SK-N-MC (cell line): ENCODE measurements around the gene ATF3.

Experiments used
- DNase-seq: peaks from one replicate; pipeline ENCODE4 v3.0.0-alpha.2; 2011; ENCODE audit warnings: low read depth, low spot score
- H3K27ac ChIP-seq: fragments of 200-600 bp; sonication (generic); 2 replicates; pipeline ENCODE4 v1.5.1; 2016; ENCODE audit warnings: mixed run types
- H3K36me3 ChIP-seq: fragments of 200-600 bp; sonication (generic); 2 replicates; pipeline ENCODE4 v1.6.1; 2017; ENCODE audit warnings: antibody characterized with exemption, low read length, mixed read lengths; ENCODE audit not compliant: insufficient read depth
- H3K4me3 ChIP-seq: fragments of 200-600 bp; sonication (generic); 2 replicates; pipeline ENCODE4 v1.5.1; 2016
- H3K9ac ChIP-seq: fragments of 200-600 bp; sonication (generic); 2 replicates; pipeline ENCODE4 v1.8.0; 2017; ENCODE audit warnings: mixed run types, mixed read lengths; ENCODE audit not compliant: insufficient read length
- H3K9me3 ChIP-seq: fragments of 200-600 bp; sonication (generic); 2 replicates; pipeline ENCODE4 v1.6.1; 2017; ENCODE audit warnings: low read depth, mild to moderate bottlenecking, antibody characterized with exemption, low read length, moderate library complexity, mixed read lengths
- EZH2 ChIP-seq: fragments of 200-600 bp; sonication (generic); IDR thresholded peaks from one replicate; pipeline ENCODE4 v1.6.1; 2017; ENCODE audit warnings: antibody characterized with exemption
- FOXP2 ChIP-seq: optimal IDR thresholded peaks from 2 replicates; pipeline ENCODE3; 2011; ENCODE audit warnings: mild to moderate bottlenecking, moderate library complexity; ENCODE audit not compliant: insufficient read depth; ENCODE audit errors: extremely low read length, control extremely low read depth
- POLR2AphosphoS5 ChIP-seq: IDR thresholded peaks from 2 replicates; pipeline ENCODE4 v1.6.1; 2012; ENCODE audit warnings: mild to moderate bottlenecking, low read depth, low read length, borderline replicate concordance

The ATF3 gene, protein sequence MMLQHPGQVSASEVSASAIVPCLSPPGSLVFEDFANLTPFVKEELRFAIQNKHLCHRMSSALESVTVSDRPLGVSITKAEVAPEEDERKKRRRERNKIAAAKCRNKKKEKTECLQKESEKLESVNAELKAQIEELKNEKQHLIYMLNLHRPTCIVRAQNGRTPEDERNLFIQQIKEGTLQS

DNA sequence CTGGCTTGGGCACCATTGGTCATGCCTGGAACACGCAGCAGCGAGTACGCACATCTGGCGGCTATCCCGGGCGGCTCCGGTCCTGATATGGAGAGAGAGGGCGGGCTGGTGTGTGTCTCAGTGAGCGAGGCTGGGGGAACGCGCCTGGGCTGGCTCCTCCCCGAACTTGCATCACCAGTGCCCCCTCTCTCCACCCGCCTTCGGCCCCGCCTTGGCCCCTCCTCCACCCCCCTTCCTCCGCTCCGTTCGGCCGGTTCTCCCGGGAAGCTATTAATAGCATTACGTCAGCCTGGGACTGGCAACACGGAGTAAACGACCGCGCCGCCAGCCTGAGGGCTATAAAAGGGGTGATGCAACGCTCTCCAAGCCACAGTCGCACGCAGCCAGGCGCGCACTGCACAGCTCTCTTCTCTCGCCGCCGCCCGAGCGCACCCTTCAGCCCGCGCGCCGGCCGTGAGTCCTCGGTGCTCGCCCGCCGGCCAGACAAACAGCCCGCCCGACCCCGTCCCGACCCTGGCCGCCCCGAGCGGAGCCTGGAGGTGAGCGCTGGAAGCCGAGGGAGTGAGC is at the start of gene ATF3:
Gene ATF3, plus strand, starts transcription at position 370 of the 567 bp plus-strand sequence. CDS start 6,261 bp downstream, outside the sequence.
- H3K27ac ChIP-seq: peak within 1 kb of the TSS; percentile 76
- no peaks in the 10 kb centered on the region for H3K36me3 ChIP-seq
- H3K9me3 ChIP-seq: no peaks in the 10 kb centered on the region
- H3K9ac ChIP-seq: peak within 1 kb of the TSS; percentile 97
- peak within 1 kb of the TSS; percentile 84 for H3K4me3 ChIP-seq
- TF ChIP-seq EZH2 (no peak), FOXP2 (peak; percentile 91), POLR2AphosphoS5 (peak; percentile 97)
- DNase-seq: peak; percentile 96

DNA sequence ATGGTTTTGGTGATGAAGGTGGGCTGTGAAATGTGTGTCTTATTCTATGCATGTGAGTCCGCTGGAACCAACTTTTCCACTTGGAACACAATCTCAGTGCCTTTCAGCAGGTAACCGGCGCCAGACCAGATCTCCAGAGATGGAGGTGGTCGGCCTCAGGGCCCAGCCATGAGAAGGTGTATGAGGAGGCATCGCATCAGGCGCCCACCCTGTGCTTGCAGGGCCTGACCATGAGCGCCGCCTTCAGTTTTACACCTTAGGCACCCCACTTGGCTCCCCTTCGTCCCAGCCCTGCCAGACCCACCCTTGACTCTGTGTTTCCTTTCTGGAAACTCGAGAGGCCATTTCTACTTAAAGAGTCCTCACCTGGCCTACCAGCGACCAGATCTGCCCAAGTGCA is 48.6 kb upstream of the ATF3 start:
- Histone ChIP-seq H3K36me3 (no peaks in the 10 kb centered on the region), H3K4me3 (no peak overlapping the region), H3K9ac (no peak overlapping the region), H3K9me3 (no peaks in the 10 kb centered on the region), H3K27ac (no peak overlapping the region)
- no peak for DNase-seq
- TF ChIP-seq POLR2AphosphoS5 (no peak), EZH2 (no peak), FOXP2 (no peak)

DNA sequence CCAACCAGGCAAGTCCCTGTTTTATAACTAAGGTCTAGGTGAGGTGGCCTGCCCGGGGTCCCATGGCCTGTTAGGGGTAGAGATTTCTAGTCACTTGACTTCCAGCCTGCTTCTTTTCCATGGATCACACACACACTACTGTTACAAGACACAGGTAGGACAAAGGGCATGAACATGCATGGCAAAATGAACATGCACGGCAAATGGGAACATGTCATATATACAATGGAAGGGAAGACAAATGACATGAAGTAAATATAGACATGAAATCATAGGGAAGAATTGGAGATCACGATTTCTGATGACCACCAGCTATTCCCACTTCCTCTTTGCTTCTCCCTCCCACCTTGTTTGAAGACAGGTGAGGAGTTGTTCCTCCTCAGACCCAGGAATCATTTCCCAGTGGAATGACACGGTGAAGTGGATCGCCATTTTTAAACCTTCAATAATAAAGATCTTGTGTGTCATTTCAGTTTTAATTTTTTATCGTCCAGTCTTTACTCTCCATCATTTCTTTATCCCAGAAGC is 47.6 kb upstream of the ATF3 start:
- H3K9ac ChIP-seq: no peak overlapping the region
- 0 out of 2 replicates have a peak overlapping the region, but pooled peaks have one; percentile 35 for H3K27ac ChIP-seq
- no peak for DNase-seq
- no peaks in the 10 kb centered on the region for H3K9me3 ChIP-seq
- H3K36me3 ChIP-seq: no peaks in the 10 kb centered on the region
- TF ChIP-seq EZH2 (no peak), POLR2AphosphoS5 (no peak), FOXP2 (no peak)
- H3K4me3 ChIP-seq: no peak overlapping the region

DNA sequence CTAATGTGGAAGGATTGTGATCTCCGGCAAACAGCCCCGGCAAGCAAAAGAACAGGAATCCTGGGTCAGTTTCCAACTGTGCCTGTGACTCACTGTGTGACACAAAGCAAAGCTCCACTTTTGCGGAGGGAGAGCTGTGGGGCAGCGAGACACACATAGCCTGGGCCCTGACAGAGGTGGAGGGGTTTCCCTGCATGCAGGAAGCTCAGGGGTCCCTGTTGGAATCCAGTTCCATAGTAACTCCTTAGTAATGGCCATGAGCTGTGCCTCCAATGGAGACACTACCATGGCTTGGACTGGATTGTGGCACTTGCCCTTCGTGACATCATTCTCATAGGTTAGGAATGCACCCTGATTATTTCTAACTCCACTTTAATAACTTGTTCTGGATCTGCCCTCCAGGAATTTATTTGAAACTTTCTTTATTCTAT is 47.0 kb upstream of the ATF3 start:
- H3K9me3 ChIP-seq: no peaks in the 10 kb centered on the region
- DNase-seq: no peak
- H3K27ac ChIP-seq: 0 out of 2 replicates have a peak overlapping the region, but pooled peaks have one; percentile 35
- TF ChIP-seq FOXP2 (no peak), EZH2 (no peak), POLR2AphosphoS5 (no peak)
- H3K9ac ChIP-seq: no peak overlapping the region
- no peaks in the 10 kb centered on the region for H3K36me3 ChIP-seq
- no peak overlapping the region for H3K4me3 ChIP-seq

DNA sequence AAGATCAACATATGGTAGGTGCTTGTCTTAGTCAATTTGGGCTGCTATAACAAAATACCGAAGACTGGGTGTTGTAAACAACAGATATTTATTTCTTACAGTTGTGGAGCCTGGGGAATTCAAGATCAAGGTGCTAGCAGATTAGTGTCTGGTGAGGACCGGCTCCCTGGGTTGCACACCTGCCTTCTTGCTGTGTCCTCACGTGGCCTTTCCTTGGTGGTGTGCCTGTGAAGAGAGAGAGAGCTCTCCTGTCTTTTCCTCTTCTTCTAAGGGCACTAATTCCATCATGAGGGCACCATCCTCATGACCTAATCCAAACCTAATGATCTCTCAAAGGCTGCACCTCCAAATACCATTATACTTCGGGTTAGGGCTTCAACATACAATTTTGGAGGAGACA is 45.8 kb upstream of the ATF3 start:
- Histone ChIP-seq H3K9ac (no peak overlapping the region), H3K4me3 (no peak overlapping the region), H3K27ac (no peak overlapping the region), H3K36me3 (no peaks in the 10 kb centered on the region), H3K9me3 (no peaks in the 10 kb centered on the region)
- TF ChIP-seq EZH2 (no peak), FOXP2 (no peak), POLR2AphosphoS5 (no peak)
- DNase-seq: no peak

DNA sequence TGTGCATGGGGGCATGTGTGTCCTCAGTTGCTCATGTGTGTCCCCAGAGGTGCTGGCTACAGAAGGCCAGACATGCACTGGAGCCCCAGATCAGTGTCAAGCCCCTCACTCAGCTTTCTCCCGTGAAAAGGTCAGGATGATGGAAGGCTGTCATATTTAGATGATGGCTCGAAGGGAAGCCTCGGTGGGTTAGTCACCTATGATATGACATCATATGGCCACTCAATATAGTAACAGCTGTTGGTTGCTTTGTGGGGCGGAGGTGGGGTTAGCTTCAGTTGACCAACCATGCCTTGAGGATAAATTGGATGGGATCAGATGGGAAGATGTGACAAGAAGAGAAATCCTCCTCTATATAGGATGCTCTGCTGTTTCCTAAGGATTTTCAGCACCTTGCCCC is 43.5 kb upstream of the ATF3 start:
- Histone ChIP-seq H3K4me3 (no peak overlapping the region), H3K27ac (no peak overlapping the region), H3K9ac (no peak overlapping the region), H3K36me3 (no peaks in the 10 kb centered on the region), H3K9me3 (no peaks in the 10 kb centered on the region)
- DNase-seq: no peak
- no peak for TF ChIP-seq FOXP2
- no peak for TF ChIP-seq EZH2
- TF ChIP-seq POLR2AphosphoS5: no peak

DNA sequence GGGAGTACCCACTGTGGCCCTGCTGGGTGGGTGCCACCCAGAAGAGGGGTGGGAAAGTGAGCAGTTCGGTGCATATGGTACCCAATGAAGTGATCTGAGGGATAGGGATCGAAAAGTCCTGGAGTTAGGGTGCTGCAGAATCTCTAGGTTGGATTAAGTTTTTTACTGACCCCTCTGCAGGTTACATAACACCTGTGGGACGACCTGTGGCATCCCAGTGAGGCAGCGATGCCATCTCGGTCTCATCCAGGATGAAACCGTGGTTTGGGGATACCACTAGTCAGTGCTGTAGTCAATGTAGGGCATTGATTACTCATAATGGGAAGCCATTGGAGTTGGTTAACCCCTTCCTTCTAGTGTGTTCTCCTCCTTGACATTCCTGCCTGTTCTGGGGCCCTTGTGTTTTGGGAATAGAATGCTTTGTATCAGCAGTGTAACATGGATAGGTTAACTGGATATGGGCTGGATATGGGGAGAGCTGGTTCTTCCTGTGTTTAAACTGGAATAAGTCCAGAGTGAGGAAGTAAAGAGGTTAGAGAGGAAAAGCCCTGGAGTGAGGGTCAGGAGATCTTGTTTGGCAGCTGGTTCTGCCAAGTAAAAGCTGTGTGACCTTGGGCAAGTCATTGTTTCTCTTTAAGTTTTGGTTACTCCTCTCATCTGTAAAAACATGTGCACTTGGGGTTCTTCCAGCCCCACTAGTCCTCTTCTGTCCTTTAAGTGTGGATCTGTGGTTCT is 42.8 kb upstream of the ATF3 start:
- Histone ChIP-seq H3K9me3 (no peaks in the 10 kb centered on the region), H3K36me3 (no peaks in the 10 kb centered on the region), H3K4me3 (no peak overlapping the region), H3K27ac (no peak overlapping the region), H3K9ac (no peak overlapping the region)
- TF ChIP-seq POLR2AphosphoS5 (no peak), EZH2 (no peak), FOXP2 (no peak)
- DNase-seq: no peak
